GM18951 (cell line): ENCODE data around the gene TMA7.

Experiments used
- POLR2A ChIP-seq: IDR thresholded peaks from 4 replicates; pipeline ENCODE4 v1.6.1; 2011; ENCODE audit warnings: mild to moderate bottlenecking; ENCODE audit not compliant: insufficient read length, insufficient read depth; ENCODE audit errors: extremely low read depth
- in situ Hi-C: fragments of 300-500 bp; cut with MboI; formaldehyde crosslinking; loops from one replicate; pipeline ENCODE4 v1.12.0; 2022; ENCODE audit warnings: low sequenced_read_pairs, mixed read lengths, inconsistent platforms; ENCODE audit not compliant: unreplicated experiment

Gene TMA7

DNA sequence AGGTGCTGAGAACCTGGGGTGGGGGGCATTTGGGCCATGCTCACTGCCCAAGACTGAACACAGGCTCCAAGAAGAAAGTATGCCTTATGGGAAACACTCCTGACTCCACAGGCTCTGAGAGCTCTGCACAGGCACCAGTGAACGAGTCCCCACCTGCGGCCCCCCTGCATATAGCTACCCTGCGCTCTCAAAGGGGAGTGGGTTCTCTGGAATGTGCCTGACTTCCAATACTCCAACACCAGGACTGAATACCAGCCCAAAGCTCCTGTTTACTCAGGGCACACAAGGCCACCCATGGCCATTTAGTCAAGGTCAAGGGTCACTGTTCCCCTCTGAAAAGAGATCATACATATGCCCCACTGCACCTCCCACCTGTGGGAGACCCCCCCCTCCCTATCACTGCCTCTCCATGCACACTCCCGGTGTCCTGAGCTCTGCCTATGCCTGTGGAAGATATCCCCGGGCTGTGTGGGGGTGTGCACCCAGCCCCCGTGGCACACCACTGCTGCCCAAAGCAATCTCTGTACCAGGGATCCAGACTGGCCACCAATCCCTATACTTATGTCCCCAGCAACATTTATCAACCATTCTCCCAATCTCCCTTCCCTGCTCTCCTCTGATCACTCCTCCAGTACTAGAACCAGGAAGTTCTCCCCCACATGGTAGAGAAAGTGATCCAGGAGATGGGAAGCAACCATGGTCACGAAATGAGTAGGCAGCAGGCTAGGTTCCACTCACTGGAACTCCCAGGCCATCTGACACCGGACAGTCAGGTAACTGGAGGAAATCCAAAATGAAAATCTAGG, 8.6 kb upstream of the TMA7 start:
- no peak for TF ChIP-seq POLR2A
- in situ Hi-C loops: loop anchor here (10.0 kb wide), 1 partner anchor 157 kb away; no protein-coding TSS in a partner anchor

DNA sequence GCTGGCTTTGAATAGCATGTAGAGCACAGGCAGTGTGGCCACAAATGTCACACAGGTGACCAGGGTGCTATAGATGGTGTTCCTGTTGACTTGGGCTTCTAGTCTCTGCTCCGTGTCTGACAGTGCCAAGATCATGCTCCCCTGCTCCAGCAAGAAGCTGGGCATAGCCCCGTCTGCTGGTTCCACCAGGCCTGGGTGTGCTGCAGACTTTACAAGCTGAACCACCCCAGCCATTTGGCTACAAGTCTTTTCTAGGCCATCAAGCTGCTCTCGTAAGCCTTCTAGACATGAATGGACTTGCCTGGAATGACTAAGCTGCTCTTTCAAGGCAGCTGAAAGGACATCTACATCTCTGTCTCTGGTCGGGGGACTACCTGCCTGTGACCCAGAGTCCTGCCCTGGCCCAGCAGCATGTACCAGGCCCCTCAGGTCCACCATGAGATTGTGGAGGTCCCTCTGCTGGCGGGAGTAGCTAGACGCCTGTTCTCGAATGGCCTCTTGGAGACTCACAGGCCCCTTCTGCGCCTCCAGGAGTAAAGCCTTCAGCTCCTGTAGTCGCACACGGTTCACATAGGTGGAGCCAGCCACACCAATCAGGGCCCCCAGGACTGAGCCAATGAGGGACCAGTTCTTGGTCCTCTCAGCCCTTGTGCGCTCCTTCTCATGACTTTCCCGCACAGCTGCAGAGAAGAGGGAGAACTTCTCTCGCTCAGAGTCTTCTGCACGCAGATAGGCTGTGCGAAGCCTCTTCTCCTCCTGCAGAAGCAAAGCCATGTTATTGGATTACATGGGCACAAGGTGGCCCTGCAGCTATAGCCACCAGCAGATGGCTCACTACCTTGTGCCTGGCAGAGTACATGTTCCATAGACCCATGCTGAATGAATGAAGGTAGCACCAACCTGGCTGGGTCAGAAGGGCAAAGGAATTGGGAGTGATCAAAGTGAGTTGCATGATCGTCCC, 7.4 kb upstream of the TMA7 start:
- in situ Hi-C loops: loop anchor here (10.0 kb wide), 1 partner anchor 158 kb away; no protein-coding TSS in a partner anchor
- no peak for TF ChIP-seq POLR2A

DNA sequence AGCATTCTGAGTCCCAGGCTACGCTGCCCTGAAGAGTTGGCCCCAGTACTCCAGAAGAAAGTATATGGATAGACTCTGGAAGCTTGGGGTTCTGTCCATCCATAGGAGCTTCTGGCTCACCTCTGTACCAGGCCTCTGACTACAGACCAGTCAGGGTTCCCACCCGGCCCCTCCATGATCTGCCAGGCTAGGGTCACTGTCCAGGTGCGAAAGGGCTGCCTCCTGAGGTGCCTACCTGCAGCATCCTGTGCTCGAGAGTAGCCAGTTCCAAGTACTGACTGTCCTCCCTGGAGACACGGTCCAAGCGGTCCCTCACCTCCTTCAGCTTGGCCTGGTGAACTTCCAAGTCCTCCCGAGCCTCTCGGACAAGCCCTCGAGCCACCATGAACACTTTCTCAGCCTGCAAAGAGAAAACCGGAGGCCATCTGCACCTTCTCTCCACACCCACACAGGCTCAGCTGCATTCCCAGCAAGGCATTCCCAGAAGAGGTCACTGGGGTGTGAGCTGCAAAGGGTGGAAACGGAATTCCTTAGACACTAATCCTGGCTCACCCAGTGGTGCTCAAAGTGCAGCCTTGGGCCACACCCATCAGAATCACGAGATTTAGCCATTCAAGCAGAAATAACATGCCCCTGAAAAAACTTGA, 6.5 kb upstream of the TMA7 start:
- no peak for TF ChIP-seq POLR2A
- in situ Hi-C loops: loop anchor here (10.0 kb wide), 1 partner anchor 159 kb away; no protein-coding TSS in a partner anchor

DNA sequence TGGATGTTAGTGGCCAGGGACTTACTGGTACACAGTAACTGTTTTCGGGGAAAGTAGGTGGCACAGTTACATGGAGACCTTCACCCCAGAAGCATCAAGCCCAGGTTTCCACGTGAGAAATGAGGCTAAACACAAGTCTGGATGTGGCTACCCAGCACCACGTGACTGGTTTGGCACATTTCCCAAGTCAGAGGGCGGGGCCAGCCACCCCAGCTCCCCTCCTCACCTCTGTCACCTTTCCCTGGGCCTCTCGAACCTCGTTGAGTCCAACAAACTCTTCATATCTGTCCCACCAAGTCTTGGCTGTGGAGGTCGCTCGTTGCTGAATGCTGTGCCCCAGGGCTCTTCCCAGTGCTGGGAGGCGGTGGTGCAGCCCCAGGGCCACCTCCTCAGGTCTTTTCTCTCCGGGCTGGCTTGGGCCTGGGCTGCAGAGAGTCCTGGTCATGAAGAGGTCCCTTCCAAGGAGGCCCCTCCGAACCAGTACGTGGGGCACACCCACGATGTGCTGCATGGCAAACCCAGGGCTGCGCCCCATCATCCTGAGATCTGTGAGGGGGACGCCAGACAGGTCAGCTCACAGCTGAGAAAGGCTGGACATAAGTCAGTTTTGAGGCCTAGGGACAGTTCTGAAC, 5.3 kb upstream of the TMA7 start:
- no peak for TF ChIP-seq POLR2A
- in situ Hi-C loops: loop anchor here (10.0 kb wide), 1 partner anchor 160 kb away; no protein-coding TSS in a partner anchor

DNA sequence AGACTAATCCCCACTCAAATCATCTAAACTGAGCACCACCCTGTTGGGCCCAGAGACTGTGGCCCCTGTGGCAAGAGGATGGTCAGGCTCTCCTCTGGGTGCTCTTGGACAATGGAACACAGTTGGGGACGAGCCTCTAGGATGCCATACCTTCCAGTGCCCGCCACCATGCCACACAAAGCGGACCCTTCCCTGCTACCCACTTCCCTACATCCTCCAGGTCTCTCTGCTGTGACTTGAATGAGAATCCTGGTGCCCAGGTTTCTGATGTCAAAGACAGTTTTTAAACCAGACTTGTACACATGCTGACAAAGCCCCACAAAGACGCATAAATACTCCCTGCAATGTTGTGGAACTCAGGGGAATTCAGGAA, 4.8 kb upstream of the TMA7 start:
- no peak for TF ChIP-seq POLR2A
- in situ Hi-C loops: loop anchor here (10.0 kb wide), 1 partner anchor 160 kb away; no protein-coding TSS in a partner anchor

DNA sequence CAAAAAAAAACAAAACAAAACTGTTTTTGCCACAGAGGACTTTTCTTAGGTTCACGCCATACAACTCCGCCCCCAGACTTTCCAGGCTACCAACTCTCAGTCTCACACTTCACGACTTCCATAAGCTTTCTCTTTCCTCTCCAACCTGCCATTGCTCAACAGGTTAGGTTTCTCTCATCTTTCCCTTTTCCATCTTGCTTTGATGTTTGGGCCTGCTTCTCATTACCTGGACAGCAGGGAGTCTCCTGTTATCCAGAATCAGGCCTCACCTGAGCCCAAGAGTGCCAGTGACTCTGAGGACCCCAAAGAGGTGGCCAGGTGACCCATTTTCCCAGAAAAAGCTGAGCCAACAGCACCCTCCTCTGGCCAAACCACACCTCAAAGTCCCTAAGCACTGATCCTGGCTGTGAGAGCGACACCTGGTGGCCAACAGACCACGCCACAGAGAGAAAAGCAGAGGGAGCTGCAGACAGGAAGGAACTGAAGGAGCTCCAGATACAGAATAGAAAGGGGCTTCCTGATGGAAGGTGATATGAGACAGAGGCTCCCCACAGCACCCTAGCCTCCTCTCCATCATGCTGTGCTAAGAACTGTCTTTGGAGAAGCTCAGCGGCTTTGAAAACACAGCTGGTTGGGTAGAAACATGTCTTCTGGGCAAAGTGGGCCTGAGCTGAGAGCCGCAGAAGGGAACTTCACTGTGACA, 4.1 kb upstream of the TMA7 start:
- in situ Hi-C loops: loop anchor here (10.0 kb wide), 1 partner anchor 161 kb away; no protein-coding TSS in a partner anchor
- TF ChIP-seq POLR2A: no peak

DNA sequence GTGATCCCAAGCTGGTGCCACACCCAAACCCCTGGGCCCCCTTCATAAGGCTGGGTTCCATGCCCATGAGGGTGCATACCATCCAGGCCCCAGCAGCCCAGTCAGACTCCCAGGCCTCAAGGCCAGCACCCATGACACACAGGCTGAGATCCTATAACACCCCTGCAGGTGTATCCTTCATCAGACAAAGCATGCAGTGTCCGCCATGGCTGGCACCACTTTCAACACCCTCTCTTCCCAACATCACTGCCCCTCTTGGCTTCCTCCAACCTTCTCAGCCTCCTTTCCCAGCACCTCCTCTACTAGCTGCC, 3.6 kb upstream of the TMA7 start:
- TF ChIP-seq POLR2A: no peak
- in situ Hi-C loops: loop anchor here (10.0 kb wide), 1 partner anchor 162 kb away; no protein-coding TSS in a partner anchor

DNA sequence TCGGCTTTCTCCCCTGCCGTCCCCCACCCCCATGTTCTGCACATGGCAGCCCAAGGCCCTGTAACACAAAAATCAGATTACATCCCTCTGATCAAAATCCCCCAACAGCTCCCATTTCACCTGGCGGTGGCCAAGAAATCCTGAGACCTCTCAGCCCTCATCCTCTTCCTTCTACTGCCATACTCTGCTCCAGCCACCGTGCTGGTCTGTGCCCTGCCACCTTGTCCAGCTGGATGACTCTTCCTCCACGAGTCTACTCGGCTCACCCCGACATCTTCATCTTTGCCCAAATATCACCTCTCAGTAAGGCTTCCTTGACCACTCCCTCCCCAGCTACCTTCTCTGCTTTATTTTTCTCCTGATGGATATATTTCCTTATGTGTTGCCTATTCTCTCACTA, 3.2 kb upstream of the TMA7 start:
- no peak for TF ChIP-seq POLR2A
- in situ Hi-C loops: loop anchor here (10.0 kb wide), 1 partner anchor 162 kb away; no protein-coding TSS in a partner anchor

DNA sequence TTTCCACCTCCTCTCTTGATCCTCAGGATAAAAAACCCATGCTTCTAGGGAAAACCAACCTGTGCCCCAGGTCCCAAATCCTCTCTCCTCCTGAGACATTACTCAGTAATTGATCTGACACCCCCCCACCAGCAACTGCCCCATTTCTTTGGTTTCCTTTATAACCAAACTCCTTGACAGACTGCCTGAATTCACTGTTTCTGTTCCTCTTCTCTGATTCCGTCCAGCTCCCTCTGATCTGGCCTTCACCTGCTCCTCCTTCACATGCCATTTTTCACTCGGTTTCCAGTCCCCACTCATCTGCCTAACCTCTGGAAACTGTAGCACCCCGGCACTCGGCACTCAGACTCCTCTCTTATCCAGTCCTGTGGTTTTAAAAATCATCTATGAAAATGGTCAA, 2.2 kb upstream of the TMA7 start:
- in situ Hi-C loops: loop anchor here (10.0 kb wide), 1 partner anchor 163 kb away; no protein-coding TSS in a partner anchor
- TF ChIP-seq POLR2A: no peak

DNA sequence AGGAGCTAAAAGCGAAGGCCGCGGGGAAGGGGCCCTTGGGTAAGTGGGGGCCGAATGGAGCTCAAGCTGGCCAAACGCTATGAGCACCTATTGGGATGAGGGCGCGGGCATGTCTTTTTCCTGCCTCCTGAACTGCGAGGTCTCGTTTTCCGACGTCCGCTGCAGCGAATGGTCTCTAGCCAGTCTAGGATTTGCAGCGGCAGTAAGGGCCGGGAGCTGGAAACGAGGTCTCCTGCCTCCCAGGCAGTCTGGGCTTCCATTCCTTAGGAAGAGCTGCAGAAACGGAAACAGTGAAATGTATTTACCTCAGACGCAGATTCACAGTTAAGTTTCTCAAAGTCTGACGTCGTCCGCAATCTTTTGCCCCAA, 517 bp downstream of the TMA7 start:
- TF ChIP-seq POLR2A: no peak
- in situ Hi-C loops: no loop called here

DNA sequence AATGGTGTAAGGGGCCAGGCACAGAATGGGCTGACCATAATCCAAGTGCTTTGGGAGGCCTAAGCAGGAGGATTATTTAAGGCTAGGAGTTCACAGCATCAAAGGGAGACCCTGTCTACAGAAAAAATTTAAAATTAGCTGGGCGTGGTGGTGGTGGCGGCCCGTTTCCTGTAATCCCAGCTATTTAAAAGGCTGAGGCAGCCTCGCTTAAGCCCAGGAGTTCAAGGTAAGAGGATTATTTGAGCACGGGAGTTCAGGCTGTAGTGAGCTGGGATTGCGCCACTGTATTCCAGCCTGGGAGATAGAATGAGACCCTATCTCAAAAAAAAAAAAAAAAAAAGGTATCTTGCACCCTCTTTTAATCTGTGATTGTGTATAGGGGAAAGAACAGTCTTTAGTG, 1.9 kb downstream of the TMA7 start:
- in situ Hi-C loops: no loop called here
- TF ChIP-seq POLR2A: no peak

DNA sequence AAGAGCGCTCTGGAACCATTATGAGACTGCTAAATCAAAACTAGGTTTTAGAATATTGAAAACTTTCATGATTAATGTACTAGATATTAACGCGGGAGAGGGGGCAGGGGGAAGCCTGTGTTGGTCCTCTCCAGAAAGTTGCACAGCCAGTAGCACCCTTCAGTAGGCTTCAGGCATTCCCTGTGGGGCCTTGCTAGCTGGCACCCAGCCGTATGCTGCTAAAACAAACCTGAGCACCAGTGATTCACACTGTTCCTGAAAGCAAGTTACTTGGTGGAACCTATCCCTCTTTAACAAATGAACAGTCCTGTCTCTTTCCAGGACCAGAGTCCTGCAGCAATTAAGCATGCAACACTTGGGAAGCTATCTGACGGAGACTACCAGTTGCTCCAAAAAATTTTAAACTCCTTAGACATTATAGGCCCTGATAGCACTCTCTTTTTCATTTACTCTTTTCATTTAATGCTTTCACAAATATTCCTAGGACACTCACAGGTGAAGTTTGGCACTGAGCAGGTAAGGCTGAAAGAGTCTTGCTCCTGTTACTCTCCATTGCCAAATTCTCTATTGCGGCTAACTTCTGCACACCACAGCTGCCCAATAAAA, 5.3 kb downstream of the TMA7 start:
- in situ Hi-C loops: no loop called here
- no peak for TF ChIP-seq POLR2A

DNA sequence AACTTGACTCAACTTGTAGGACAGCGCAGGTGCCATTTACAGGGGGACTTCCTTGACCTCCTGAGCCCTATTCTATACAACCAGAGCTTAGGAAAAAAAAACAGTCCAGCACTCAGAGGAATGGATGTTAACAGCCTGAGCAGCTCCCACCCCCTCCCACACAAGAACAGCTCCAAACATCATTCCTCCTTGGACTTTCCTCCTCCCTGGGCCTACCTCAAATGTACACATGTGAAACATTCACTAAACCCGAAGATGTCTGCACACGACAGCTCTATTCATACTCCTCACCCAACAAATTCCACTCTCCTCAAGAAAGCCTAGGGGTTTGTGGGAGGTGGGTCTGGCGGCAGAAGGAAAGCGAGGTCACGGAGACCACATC, 6.0 kb downstream of the TMA7 start:
- TF ChIP-seq POLR2A: no peak
- in situ Hi-C loops: no loop called here
